H9 (cell line): ENCODE results near the gene TMEM52B. TPM values are rescaled to one million over a fixed set of nuclear protein-coding genes. Genes with fewer than 3 reads are reported as not detected.
"Not testable (repeated sequence)": the region's sequence is repeated elsewhere in the genome, so short reads cannot be mapped to it uniquely, and the experiment has no call there.

Experiments
- DNase-seq: peaks from one replicate; pipeline ENCODE4 v3.0.0-alpha.2; 2017
- H2AFZ ChIP-seq: one replicate; pipeline ENCODE4 v1.6.1; 2013; ENCODE audit warnings: mild to moderate bottlenecking, low read length, control low read depth, moderate library complexity
- H2AK5ac ChIP-seq: 2 replicates; pipeline ENCODE4 v1.6.1; 2013; ENCODE audit warnings: low read length, control low read depth, mixed read lengths; ENCODE audit not compliant: insufficient read length
- H2BK120ac ChIP-seq: one replicate; pipeline ENCODE4 v1.6.1; 2013; ENCODE audit warnings: low read depth, mild to moderate bottlenecking, low read length, control low read depth, inconsistent platforms; ENCODE audit not compliant: poor library complexity, severe bottlenecking
- H2BK12ac ChIP-seq: 2 replicates; pipeline ENCODE4 v1.6.1; 2013; ENCODE audit warnings: low read length, control low read depth, mixed read lengths, low read depth; ENCODE audit not compliant: insufficient read length
- H2BK15ac ChIP-seq: 2 replicates; pipeline ENCODE4 v1.6.1; 2013; ENCODE audit warnings: low read depth, low read length, control low read depth
- H2BK20ac ChIP-seq: one replicate; pipeline ENCODE4 v1.6.1; 2013; ENCODE audit warnings: low read depth, mild to moderate bottlenecking, low read length, control low read depth, inconsistent platforms; ENCODE audit not compliant: poor library complexity, severe bottlenecking
- H2BK5ac ChIP-seq: 2 replicates; pipeline ENCODE4 v1.6.1; 2013; ENCODE audit warnings: low read length, control low read depth, mixed read lengths; ENCODE audit not compliant: insufficient read length
- H3K14ac ChIP-seq: 2 replicates; pipeline ENCODE4 v1.6.1; 2013; ENCODE audit warnings: low read length, control low read depth; ENCODE audit not compliant: insufficient read depth
- H3K18ac ChIP-seq: 2 replicates; pipeline ENCODE4 v1.6.1; 2013; ENCODE audit warnings: low read depth, mild to moderate bottlenecking, mixed read lengths, low read length, control low read depth; ENCODE audit not compliant: insufficient read length
- H3K23ac ChIP-seq: 2 replicates; pipeline ENCODE4 v1.6.1; 2013; ENCODE audit warnings: low read length, control low read depth, mixed read lengths, low read depth; ENCODE audit not compliant: insufficient read length
- H3K23me2 ChIP-seq: 2 replicates; pipeline ENCODE4 v1.6.1; 2013; ENCODE audit warnings: low read depth, mild to moderate bottlenecking, mixed read lengths, low read length, control low read depth; ENCODE audit not compliant: insufficient read length, poor library complexity, severe bottlenecking
- H3K27ac ChIP-seq: 2 replicates; pipeline ENCODE4 v1.5.1; 2013; ENCODE audit warnings: low read length, control low read depth, mixed read lengths, low read depth; ENCODE audit not compliant: insufficient read length
- H3K27me3 ChIP-seq: 2 replicates; pipeline ENCODE4 v1.6.1; 2013; ENCODE audit warnings: low read length, control low read depth, inconsistent platforms; ENCODE audit not compliant: insufficient read depth
- H3K4ac ChIP-seq: 2 replicates; pipeline ENCODE4 v1.6.1; 2013; ENCODE audit warnings: low read depth, mild to moderate bottlenecking, control low read depth, inconsistent platforms, low read length, moderate library complexity
- H3K4me1 ChIP-seq: 2 replicates; pipeline ENCODE4 v1.6.1; 2013; ENCODE audit warnings: low read length, control low read depth, inconsistent platforms; ENCODE audit not compliant: insufficient read depth
- H3K4me2 ChIP-seq: 2 replicates; pipeline ENCODE4 v1.6.1; 2013; ENCODE audit warnings: low read length, control low read depth, mixed read lengths; ENCODE audit not compliant: insufficient read length, insufficient read depth
- H3K56ac ChIP-seq: 2 replicates; pipeline ENCODE4 v1.6.1; 2013; ENCODE audit warnings: low read depth, mild to moderate bottlenecking, mixed read lengths, low read length, control low read depth; ENCODE audit not compliant: insufficient read length
- H3K79me1 ChIP-seq: 2 replicates; pipeline ENCODE4 v1.6.1; 2013; ENCODE audit warnings: low read depth, mild to moderate bottlenecking, moderate library complexity, low read length, control low read depth, inconsistent platforms; ENCODE audit not compliant: insufficient read depth, poor library complexity, severe bottlenecking
- H3K79me2 ChIP-seq: 2 replicates; pipeline ENCODE4 v1.6.1; 2013; ENCODE audit warnings: low read length, control low read depth, inconsistent platforms; ENCODE audit not compliant: insufficient read depth
- H3K9ac ChIP-seq: 2 replicates; pipeline ENCODE4 v1.6.1; 2013; ENCODE audit warnings: low read length, control low read depth, mixed read lengths; ENCODE audit not compliant: insufficient read length; ENCODE audit errors: extremely low read depth
- H3K9me3 ChIP-seq: one replicate; pipeline ENCODE4 v1.6.1; 2013; ENCODE audit warnings: low read depth, low read length, inconsistent platforms; ENCODE audit not compliant: control insufficient read depth
- H3T11ph ChIP-seq: one replicate; pipeline ENCODE4 v1.6.1; 2013; ENCODE audit warnings: mild to moderate bottlenecking, low read length, control low read depth, inconsistent platforms
- H4K20me1 ChIP-seq: one replicate; pipeline ENCODE4 v1.6.1; 2013; ENCODE audit not compliant: control insufficient read depth, insufficient read length, insufficient read depth
- H4K5ac ChIP-seq: 2 replicates; pipeline ENCODE4 v1.6.1; 2013; ENCODE audit warnings: low read depth, mild to moderate bottlenecking, mixed read lengths, low read length, control low read depth; ENCODE audit not compliant: insufficient read length
- H4K8ac ChIP-seq: replicated peaks from 2 replicates; pipeline ENCODE4 v1.6.1; 2013; ENCODE audit warnings: low read length, control low read depth, mixed read lengths, low read depth; ENCODE audit not compliant: insufficient read length
- H4K91ac ChIP-seq: 2 replicates; pipeline ENCODE4 v1.6.1; 2013; ENCODE audit warnings: low read depth, mild to moderate bottlenecking, moderate library complexity, mixed read lengths, low read length, control low read depth; ENCODE audit not compliant: insufficient read length
- H3K27ac Mint-ChIP-seq, 3 experiments: 2 replicates in 2 of 3; 3 replicates in 1 of 3; pipeline ENCODE4 v1.8.0; 2020 to 2021; ENCODE audit warnings: mixed read lengths in 3 of 3, mild to moderate bottlenecking in 1 of 3, moderate library complexity in 1 of 3
- H3K27me3 Mint-ChIP-seq: 2 replicates; pipeline ENCODE4 v1.8.0; 2021; ENCODE audit warnings: low read depth, mild to moderate bottlenecking, moderate library complexity, mixed read lengths
- H3K36me3 Mint-ChIP-seq, 3 experiments: 2 replicates in 2 of 3; 3 replicates in 1 of 3; pipeline ENCODE4 v1.8.0; 2020 to 2021; ENCODE audit warnings: low read depth in 3 of 3, mixed read lengths in 3 of 3; ENCODE audit not compliant: insufficient read depth in 1 of 3
- H3K4me1 Mint-ChIP-seq, 2 experiments: 2 replicates each; pipeline ENCODE4 v1.8.0; 2020; ENCODE audit warnings: mixed read lengths in 2 of 2
- H3K4me3 Mint-ChIP-seq, 2 experiments: 2 replicates in 1 of 2; 3 replicates in 1 of 2; pipeline ENCODE4 v1.8.0; 2020 to 2021; ENCODE audit warnings: mild to moderate bottlenecking in 2 of 2, mixed read lengths in 2 of 2, moderate library complexity in 1 of 2
- H3K9me3 Mint-ChIP-seq, 2 experiments: 2 replicates in 1 of 2; 3 replicates in 1 of 2; pipeline ENCODE4 v1.8.0; 2020; ENCODE audit warnings: mild to moderate bottlenecking in 2 of 2, mixed read lengths in 2 of 2, moderate library complexity in 1 of 2
- CTCF ChIP-seq: fragments of 200-600 bp; sonication (generic); conservative IDR thresholded peaks from 3 replicates; pipeline ENCODE4 v1.8.0; 2021; ENCODE audit warnings: antibody characterized with exemption, mild to moderate bottlenecking
- WGBS: extraction: QIAGEN DNeasy Blood & Tissue Kit; methylation state at CpG from one replicate; pipeline ENCODE4 v1.1.7; 2013; ENCODE audit warnings: missing lambda C conversion rate, low lambda C conversion rate, mixed read lengths; ENCODE audit not compliant: insufficient read length; ENCODE audit errors: extremely low coverage; 5-methylcytosine and 5-hydroxymethylcytosine counted together
- total RNA-seq: library from RNA; stranded (reverse); gene quantifications from 2 replicates; pipeline ENCODE4 v1.2.1, GENCODE V29; 2021

Gene TMEM52B
- total RNA-seq, 1 experiment from 2014 or later, result not detected

- Histone ChIP-seq H2AK5ac (no peak overlapping the region), H3K4ac (no peak overlapping the region), H3K9me3 (no peaks in the 10 kb centered on the region), H2BK15ac (no peak overlapping the region), H2BK5ac (no peak overlapping the region), H3K27me3 (no peaks in the 10 kb centered on the region), H3K56ac (no peak overlapping the region), H3K79me1 (no peaks in the 10 kb centered on the region), H4K8ac (no peak overlapping the region), H2AFZ (no peak overlapping the region), H2BK120ac (no peak overlapping the region), H2BK20ac (no peak overlapping the region), H3K23me2 (no peaks in the 10 kb centered on the region), H3T11ph (no peak overlapping the region), H3K27ac (no peak overlapping the region), H3K18ac (no peak overlapping the region), H3K23ac (no peak overlapping the region), H3K79me2 (no peaks in the 10 kb centered on the region), H3K4me1 (no peaks in the 10 kb centered on the region), H4K20me1 (no peaks in the 10 kb centered on the region), H3K9ac (no peak overlapping the region), H4K5ac (no peak overlapping the region), H3K14ac (no peak overlapping the region), H2BK12ac (no peak overlapping the region), H3K4me2 (no peak overlapping the region), H4K91ac (no peak overlapping the region)
- Mint-ChIP-seq H3K4me1 (peaks cover 0 to 4% of the 10 kb centered on the region in 2 experiments; a peak in 1 of 4 replicates), H3K27me3 (no peaks in the 10 kb centered on the region), H3K4me3 (no peak overlapping the region), H3K27ac (no peak overlapping the region; a peak in 1 of 7 replicates), H3K36me3 (peaks cover 49 to 62% (median 52%) of the 10 kb centered on the region in 3 experiments), H3K9me3 (no peaks in the 10 kb centered on the region)
- no CpG with 5 or more reads among the region's 5 CpGs for WGBS
- DNase-seq, result no peak
- TF ChIP-seq CTCF, result no peak
Measured at GRCh38 chr12:10223208-10223607, 44.4 kb downstream of the TMEM52B start.

- H2AK5ac ChIP-seq, H3K18ac ChIP-seq, H3K9me3 Mint-ChIP-seq, H3K56ac ChIP-seq, H2BK120ac ChIP-seq, H3K23me2 ChIP-seq, H2BK15ac ChIP-seq, H3T11ph ChIP-seq, H3K9me3 ChIP-seq, H2BK12ac ChIP-seq, H3K4me1 Mint-ChIP-seq, H3K27me3 Mint-ChIP-seq, H4K5ac ChIP-seq, H3K4me3 Mint-ChIP-seq, H3K4me2 ChIP-seq, H3K79me1 ChIP-seq, H3K27ac Mint-ChIP-seq, H4K8ac ChIP-seq, H2AFZ ChIP-seq, H2BK20ac ChIP-seq, H3K23ac ChIP-seq, H3K4me1 ChIP-seq, H3K27me3 ChIP-seq, H4K91ac ChIP-seq, DNase-seq, H3K9ac ChIP-seq, H4K20me1 ChIP-seq, H3K79me2 ChIP-seq, H3K27ac ChIP-seq, H2BK5ac ChIP-seq, H3K14ac ChIP-seq, H3K4ac ChIP-seq: not testable (repeated sequence)
- H3K36me3 Mint-ChIP-seq, result peaks cover 42 to 45% (median 44%) of the 10 kb centered on the region in 3 experiments
- WGBS, result no CpG with 5 or more reads among the region's 26 CpGs
Measured at GRCh38 chr12:10225426-10225825, 46.6 kb downstream of the TMEM52B start.
